Stimulated activated CD8-positive, alpha-beta memory T cell treated with anti-CD3 and anti-CD28 coated beads, Interleukin-2, amount 100 ng/mL, for 1 hour (primary cell): Measurements from ENCODE around the gene SERINC5.
"Not testable (repeated sequence)": the region's sequence is repeated elsewhere in the genome, so short reads cannot be mapped to it uniquely, and the experiment has no call there.

Experiments
- DNase-seq, 2 donors: peaks; one replicate each; pipeline ENCODE4 v3.0.0-alpha.2; 2020; ENCODE audit warnings: low read depth in 2 of 2

The SERINC5 gene

GRCh38 chr5:80103371-80103770 is 152.5 kb downstream of the SERINC5 start:
- no peak for DNase-seq

GRCh38 chr5:80101993-80102392 is 153.9 kb downstream of the SERINC5 start:
- no peak for DNase-seq

GRCh38 chr5:80097451-80097850 is 158.4 kb downstream of the SERINC5 start:
- DNase-seq: no peak

GRCh38 chr5:80094236-80094738 is 161.6 kb downstream of the SERINC5 start:
- no peak for DNase-seq

GRCh38 chr5:80093796-80094195 is 162.1 kb downstream of the SERINC5 start:
- DNase-seq: no peak

- DNase-seq: no peak
Observed at GRCh38 chr5:80092486-80093107, 163.3 kb downstream of the SERINC5 start.

- DNase-seq: not testable (repeated sequence)
Observed at GRCh38 chr5:80091792-80092192, 164.1 kb downstream of the SERINC5 start.

- DNase-seq: no peak
Observed at GRCh38 chr5:80090884-80091166, 165.0 kb downstream of the SERINC5 start.

GRCh38 chr5:80083101-80083890 is 172.6 kb downstream of the SERINC5 start:
- no peak for DNase-seq

- DNase-seq: peak in 1 of 2 donors; percentile 18
Observed at GRCh38 chr5:80082731-80083100, 173.1 kb downstream of the SERINC5 start.

- no peak for DNase-seq
Observed at GRCh38 chr5:80082281-80082680, 173.6 kb downstream of the SERINC5 start.

GRCh38 chr5:80078921-80079320 is 176.9 kb downstream of the SERINC5 start:
- DNase-seq: no peak

GRCh38 chr5:80077051-80077714 is 178.7 kb downstream of the SERINC5 start:
- DNase-seq: no peak

- no peak for DNase-seq
Observed at GRCh38 chr5:80076131-80077050, 179.5 kb downstream of the SERINC5 start.

GRCh38 chr5:80072103-80073073 is 183.5 kb downstream of the SERINC5 start:
- DNase-seq: no peak

GRCh38 chr5:80071510-80072021 is 184.3 kb downstream of the SERINC5 start:
- no peak for DNase-seq

- DNase-seq: no peak
Observed at GRCh38 chr5:80070338-80071056, 185.4 kb downstream of the SERINC5 start.

- no peak for DNase-seq
Observed at GRCh38 chr5:80069918-80070318, 185.9 kb downstream of the SERINC5 start.

GRCh38 chr5:80069251-80069800 is 186.5 kb downstream of the SERINC5 start:
- DNase-seq: no peak
